HG02938 (cell line): ENCODE data around the gene FOXF1.

ENCODE experiments used
- ATAC-seq: cut with Tn5 transposase; IDR thresholded peaks from one replicate; pipeline ENCODE4 v1.9.1; 2021; ENCODE audit warnings: mild to moderate bottlenecking, moderate library complexity; ENCODE audit not compliant: unreplicated experiment

Gene FOXF1

DNA sequence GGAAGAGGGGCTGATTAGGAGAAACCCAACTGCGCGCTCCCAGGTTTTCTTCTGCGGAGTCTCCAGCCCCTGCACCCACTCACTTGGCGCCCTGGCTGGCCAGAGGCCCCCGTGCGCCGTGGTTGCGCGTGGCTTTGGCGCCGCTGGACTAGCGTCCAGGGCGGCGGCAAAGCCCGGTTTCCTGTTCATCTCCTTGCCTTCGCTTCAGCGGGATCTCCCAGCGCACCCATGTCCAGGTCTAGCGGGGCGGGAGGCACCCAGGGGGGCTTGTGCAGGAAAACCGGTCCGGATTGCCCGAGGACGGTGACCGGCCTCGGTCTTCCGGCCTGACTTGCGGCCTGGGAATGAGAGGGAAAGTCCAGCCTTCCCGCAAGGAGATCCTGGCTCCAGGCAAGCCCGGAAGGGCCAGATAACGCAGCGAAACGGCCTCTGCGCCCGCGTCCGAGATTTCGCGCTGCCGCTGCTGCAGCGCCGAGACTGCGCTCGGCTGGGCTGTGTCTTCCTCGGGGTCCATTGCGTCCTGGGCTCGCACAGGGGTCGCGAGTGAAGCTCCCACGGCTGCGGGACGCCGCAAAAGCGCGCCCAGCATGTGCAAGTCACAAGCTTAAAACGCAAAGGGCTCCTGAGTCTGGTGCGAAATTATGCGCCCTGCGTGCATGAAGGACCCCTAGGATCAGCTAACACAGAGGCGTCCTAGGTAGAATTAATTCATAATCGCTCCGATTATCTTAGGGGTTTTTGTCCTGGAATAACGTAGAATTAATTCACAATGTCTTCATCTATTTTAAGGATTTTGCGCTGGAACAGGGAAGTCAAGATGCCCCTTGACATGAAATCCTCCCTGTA is 5.7 kb downstream of the FOXF1 start:
- no peak for ATAC-seq

DNA sequence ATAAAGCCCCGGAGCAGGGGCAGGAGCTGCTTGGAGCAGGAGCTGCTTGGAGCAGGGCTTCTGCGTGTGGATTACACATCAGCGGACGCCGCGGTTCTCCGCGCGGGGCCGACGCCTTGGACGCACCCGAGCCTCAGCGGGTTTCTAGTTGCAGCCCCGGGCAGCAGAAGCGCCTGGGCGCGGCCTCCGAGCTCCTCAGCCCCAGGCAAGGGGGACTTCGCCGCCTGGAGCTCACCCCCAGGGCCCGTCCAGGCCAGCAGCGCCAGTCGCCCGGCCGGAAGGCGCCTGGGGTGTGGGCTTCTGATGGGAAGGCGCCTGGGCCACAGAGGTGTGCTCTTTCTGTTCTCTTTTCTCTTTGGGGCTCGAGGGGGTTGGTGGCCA is 6.3 kb downstream of the FOXF1 start:
- ATAC-seq = no peak

DNA sequence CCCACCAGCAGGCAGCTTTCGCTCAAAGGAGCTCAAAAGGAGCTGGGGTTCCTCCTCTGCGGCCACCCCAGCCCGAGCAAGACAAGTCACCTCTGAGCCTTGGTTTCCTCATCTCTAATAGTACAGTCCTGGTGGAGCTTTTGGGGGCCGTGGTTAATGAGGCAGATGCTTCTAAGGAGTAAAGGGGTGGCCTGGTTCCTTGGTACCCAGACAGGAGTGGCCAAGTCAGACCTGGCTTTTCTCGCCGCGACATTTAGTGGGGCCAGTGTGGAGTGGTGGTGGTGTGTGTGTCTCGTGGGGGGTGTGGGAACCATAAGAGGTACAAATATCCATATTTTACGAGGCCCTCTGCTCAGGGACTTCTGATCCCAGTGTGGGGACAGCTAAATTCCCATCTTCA is 6.7 kb downstream of the FOXF1 start:
- ATAC-seq = no peak

DNA sequence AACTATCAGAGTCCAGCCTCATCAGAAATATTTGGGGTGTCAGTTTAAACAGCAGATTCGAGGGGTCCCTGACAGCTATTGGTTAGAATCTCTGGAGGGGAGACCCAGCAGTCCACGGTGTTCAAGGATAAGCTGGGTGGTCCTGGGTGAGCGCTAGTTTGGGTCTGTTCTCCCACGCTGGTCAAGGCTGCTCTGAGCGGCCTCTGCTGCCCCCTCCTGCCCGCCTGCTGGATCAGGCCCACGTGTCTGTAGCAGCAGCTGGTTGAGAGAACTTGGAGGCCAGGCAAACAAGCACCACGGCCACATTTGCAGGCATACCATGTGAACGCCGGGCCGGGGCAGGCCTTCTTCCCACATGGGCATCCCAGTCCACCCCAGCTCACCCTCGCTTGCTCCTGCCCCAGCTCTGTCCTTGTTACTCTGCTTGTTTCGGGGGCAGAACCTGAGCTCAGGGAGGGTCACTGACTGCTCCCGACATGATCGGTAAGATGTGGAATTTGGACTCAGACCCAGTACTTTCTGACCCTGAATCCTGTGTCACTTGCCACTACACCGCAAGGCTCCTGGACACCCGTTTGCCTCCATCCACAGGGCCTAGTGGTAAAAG is 7.4 kb downstream of the FOXF1 start:
- ATAC-seq = no peak

DNA sequence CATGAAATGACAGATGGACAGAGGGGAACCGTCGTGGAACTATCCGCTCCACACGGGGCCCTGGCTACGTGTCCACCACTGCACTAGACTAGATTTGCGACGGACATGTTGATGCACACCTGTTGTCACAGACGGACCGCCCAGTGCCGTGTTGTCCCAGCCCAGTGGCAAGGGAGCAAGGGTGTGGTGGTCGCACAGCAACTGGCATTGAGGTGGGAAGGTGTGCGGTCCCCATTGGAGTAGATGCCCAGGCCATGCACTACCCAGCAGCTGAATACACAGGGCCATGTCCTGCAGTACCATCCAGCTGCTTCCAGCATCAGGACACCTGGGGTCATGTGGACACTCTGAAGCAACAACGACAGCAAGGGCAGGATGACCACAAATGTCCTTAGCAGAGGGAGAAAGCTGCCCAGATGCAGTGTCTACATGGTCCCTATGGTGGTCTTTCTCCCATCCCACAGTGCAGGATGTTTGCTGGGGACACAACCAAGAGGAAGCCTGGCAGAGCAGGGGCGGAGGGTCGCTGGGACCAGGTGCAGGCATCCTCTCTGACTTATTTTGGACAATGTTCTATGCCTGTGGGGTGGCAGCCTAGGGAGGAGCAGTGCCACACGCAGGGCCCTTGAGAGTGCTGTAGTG is 8.8 kb downstream of the FOXF1 start:
- ATAC-seq = no peak

DNA sequence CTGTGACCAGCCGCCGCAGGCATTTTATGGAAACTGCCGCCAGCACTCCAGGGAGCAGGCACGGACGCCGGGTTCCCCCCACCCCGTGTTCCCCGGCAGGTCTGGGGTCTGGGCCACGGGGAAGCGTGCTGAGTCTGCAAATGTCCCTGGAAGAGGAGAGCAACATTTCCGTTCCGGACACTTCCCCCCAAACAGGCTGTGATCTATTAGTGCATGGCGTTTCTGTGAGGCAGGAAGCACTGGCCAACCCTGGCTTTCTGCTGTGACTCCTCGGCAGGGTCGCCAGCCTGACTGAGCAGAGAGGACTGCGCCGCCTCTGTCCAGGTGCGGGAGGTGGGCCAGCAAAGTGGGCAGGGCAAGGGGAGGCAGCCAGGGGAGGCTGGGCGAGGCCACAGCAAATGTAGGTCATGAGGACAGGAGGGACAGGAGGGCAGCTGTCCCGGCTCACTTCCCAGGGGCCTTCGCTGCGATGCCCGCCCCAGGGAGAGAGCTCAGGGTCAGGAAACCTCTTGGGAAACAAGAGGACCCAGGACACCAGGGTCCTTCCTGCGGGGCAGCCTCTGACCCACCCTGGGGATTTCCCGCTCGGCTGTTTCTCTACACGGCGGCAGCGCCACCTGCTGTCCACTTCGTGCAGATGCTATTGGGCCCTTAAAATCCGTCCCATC is 9.5 kb downstream of the FOXF1 start:
- ATAC-seq = no peak

DNA sequence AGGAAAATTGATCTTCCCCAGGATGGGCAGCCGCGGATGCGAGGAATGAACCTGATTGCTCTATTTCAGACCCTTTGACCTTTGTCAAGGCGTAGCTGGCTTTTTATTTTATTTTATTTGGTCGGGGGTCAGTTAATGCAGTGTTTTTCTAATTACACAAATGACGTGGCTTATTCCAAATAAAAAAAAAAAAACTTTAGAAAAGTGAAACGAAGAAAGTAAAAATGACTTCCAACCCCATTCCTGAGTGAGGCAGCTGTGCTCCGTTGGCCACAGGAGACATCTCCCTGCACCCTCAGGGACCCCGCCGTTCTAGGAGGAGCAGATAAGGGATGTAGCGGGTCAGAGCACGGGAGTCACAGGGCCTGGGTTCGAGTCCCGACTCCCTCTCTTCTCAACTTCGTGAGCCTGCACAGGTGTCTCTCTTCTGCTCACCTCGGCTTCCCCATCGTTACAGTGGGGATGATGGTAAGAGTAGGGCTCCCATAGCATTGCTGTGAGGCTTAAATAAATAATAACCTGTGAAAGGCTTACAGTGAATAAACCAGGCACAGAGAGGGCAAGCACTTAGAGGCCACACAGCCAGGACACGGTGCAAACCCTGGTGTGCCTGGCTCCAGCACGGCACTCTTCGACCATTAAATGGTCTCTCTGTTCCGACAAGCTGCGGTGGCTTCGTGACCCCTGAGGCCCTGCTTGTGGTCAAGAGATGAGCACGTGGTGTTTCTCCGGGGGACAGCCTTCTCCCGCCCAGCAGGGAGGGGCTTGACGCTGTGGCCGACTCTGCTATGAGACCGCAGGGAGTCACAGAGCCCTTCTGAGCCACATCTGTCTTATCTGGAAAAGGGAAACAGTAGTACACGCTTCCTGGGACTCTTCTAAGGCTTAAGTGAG is 10.2 kb downstream of the FOXF1 start:
- no peak for ATAC-seq

DNA sequence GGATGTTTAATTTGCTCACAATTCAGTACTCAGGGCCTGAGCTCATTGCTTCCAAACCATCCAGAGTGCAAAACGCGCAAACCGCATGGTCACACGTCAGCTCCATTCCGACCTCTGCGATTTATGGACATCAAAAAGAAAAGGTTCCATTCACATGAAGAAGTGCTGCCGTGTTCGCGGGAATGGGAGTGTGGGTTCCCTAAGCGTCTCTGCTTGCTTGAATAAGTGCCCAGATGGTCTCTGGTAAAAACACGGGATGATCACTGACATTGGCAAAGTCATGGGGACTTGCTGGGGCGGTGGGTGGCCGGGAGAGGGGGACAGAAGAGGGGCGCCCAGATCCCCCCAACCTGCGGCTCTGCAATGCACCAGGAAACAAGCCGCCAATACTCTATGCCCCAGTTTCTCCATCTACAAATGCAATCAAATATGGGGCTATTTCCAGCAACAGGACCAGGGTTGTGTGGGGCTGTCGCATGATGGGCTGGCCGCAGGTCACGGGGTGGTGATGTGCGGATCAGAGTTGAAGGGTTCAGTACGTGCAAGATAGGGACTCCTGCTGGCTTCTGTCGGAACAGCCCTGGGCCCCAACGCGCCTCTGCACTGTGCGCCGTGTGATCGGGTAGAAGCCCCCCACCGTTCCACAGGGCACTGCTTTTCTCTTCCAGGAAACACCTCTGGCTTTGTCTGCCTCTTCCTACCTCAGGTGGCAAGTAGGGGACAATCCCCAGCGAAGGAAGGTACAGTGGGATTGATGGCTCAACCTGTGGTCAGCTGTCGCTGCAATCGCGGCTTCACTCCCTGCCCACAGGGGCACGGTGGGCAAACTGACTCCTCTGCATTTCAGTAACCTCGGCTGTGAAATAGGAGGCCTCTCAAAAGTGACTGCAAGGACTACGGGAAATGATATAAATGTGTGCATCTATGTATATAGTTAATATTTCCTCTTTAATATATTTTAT is 11.2 kb downstream of the FOXF1 start:
- ATAC-seq = no peak

DNA sequence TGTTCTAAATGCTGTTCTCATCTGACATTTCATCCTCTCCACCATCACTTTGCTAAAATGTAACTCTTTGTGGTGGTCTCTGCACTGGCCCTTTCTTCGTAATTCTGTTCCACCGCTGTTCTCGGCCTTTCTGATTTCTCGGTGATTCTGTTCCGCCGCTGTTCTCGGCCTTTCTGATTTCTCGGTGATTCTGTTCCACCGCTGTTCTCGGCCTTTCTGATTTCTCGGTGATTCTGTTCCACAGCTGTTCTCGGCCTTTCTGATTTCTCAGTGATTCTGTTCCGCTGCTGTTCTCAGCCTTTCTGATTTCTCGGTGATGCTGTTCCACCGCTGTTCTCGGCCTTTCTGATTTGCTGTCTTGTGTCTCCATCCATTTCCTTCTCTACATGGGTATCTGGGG is 12.3 kb downstream of the FOXF1 start:
- ATAC-seq = no peak

DNA sequence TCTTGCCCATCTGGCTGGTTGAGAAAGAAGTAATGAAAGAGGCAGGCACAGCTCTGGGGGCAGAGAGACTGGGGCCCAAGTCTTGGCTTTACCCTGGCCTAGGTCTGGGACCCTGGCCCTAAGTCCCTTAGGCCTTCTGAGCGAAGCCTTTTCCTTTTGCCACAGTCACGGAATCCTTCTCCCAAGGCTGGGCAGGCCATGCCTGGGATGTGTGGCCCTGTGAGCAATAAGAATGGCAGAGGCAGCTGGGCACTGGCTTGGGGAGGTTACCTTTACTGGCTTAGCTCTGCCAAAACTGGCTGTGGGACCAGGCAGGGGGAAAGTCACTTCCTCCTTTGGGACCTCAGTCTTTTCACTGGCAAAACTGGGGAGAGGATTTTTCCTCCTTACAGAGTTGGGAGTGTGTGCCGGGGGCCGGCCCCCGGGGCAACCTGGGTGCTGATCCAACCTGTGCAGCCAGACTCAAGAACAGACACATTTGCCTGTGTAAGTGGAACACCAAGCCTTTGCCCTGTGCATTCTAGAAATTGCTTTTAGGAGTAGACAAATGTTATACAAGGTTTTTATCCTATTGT is 12.9 kb downstream of the FOXF1 start:
- ATAC-seq = no peak

DNA sequence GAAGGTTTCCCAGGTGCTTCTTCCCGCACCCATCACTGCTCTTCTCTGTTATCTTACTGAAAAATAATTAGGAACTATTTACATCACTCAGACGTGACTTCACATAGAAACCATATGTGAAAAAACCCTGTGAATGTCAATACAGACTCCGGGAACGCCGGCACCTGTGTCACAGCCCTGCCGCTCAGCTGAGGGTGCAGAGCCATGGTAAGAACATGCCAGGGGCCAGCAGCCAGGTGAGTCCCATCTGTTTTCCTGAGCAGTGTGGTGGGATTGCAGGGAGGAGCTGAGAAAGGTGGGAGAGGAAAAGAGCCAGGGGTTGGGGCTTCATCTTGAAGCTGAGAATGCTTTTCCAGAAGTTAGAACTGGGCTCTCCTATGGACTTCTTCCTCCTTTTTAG is 13.7 kb downstream of the FOXF1 start:
- ATAC-seq = no peak

DNA sequence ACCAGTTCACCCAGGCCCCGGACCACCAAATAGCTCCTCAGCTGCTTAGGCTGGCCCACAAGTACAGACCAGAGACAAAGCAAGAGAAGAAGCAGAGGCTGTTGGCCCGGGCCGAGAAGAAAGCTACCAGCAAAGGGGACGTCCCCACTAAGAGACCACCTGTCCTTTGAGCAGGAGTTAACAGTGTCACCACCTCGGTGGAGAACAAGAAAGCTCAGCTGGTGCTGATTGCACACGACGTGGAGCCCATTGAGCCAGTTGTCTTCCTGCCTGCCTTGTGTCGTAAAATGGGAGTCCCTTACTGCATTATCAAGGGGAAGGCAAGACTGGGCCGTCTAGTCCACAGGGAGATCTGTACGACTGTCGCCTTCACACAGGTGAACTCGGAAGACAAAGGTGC is 15.4 kb downstream of the FOXF1 start:
- ATAC-seq = no peak

DNA sequence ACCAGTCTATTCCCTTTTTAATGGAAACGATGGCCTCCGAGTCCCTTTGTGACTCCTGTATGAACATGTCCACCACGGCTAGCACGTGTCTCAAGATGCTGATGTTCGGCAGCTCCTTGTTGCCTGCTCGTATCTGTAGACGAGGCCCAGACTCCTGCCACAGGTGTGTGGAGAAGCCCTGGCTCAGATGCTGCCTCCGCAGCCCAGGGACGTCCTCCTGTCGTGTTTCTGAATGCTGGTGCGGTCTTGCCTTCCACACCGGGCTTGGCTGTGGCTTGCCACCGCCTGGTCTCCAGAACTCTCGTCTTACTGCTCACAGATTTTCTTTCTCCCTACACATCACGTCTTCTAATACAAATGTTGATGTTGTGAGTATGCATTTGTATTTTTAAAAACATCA is 17.0 kb downstream of the FOXF1 start:
- ATAC-seq = no peak

DNA sequence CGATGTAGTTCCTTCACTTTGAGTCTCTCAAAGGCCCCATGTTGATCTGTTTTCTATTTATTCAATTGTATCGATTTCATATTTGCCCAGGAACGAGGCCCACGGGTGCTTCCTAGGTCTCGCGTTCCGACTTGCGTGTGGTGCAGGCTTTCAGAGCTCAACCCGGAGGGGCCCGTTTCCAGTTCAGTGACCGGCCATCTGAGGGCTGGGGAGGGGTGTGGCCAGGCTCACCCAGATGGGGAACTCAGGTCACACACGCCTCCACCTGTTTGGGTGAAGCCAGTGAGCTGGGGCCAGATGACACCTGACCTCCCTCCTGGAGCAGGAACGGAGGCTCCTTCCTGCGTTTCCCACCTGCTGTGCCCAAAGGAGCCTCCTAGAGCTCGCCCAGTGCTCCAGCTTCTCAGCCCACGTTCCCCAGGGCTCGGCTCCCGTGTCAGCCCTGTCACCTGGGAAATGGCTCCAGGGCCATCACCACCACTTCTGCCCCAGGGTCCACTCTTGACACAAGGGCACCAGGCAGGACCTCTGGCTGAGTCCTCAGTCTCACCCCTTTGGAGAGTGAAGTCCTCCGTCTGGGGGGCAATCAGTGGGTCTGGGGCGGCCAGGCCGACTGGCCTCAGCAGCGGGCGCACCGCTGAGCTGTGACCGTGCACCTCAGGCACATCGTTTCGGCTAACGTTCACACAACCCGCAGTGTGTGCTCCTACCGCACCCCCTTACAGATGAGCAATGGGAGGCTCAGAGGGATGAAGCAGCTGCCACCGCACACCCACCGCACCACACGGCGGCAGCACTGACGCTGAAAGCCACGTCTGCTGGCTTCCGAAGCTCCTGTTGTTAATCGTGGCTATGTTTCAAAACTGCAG is 18.0 kb downstream of the FOXF1 start:
- ATAC-seq = no peak

DNA sequence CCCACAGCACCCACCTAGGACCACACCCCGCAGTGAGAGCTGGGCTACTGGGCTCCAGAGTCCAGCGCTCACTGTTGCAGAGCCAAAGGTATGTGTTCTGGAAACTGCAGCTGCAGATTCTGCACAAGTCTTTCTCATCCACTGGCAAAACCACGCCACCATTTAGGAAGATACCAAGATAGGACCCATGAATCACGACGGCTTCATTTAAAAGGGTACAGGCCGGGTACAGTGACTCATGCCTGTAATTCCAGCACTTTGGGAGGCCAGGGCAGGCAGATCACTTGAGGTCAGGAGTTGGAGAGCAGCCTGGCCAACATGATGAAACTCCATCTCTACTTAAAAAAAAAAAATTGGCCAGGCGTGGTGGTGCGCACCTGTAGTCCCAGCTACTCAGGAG is 18.8 kb downstream of the FOXF1 start:
- no peak for ATAC-seq

DNA sequence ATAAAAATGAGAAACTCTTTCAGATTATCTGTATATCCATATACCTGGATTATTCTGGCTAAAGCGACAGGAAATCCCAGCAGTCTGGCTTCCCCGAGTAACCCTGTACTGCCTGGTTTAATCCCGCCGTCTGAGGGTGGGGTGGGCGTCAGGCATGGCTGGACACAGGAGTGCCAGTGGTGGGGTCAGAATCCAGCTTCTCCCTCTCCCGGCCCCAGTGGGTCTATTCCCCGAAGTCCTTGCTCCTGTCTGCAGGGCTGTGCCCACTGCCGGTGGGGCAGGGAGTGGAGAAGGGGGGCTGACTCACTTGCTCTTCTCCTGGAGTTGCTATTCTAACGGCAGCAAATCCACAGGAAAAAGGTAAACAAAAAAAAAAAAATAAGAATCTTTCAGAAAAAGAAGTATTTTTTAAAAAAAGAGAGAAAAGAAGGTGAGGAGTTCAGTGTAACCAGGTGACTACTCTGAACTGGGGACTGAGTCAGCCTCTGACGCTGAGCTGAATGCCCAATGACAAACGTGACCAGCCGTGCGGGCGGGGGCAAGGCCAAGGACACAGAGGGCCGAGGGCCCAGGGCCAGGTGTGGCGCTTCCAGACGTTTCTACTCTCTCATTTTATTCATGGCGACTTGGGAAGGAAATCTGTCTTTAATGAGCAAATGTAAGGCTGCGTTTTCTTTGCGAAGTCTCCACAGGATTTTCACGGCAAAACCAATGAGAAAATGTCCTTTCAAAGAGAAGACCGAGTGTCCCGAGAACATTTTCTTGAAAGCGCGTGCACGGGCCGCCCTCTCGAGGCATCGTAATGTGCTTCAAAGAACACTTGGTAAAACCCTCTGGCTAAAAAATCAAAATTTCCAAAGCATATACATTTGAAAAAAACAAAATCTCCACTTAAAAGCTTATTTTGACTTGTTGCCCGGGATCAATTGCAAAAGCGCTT is 20.2 kb downstream of the FOXF1 start:
- no peak for ATAC-seq

DNA sequence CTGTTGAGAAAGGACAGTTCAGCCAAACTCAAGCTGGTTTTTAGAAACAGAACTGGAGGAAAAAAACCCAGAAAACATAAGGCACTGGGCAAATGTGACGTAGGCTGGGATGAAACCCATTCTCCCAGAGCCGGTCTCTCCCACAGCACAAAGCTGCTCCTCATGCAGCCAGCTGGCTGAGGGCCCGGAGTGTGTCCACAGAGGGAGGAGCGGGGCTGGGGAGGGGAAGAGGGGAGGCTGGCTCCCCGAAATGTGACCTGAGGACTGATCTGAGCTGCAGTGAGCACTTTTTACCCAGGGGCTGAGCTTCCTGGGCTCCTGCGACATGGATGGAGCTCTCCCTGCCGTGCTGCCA is 20.8 kb downstream of the FOXF1 start:
- no peak for ATAC-seq
